ENCODE measurements around the gene RNF223. TPM values are rescaled to one million over a fixed set of nuclear protein-coding genes. Genes with fewer than 3 reads are reported as not detected.

RNF223 gene
- total and polyA plus RNA-seq, 2 of the 13 experiments (the other 11 are each of a cell fraction or from before 2014, with no cell fraction given), result 0.03 TPM; not detected in 1

DNA sequence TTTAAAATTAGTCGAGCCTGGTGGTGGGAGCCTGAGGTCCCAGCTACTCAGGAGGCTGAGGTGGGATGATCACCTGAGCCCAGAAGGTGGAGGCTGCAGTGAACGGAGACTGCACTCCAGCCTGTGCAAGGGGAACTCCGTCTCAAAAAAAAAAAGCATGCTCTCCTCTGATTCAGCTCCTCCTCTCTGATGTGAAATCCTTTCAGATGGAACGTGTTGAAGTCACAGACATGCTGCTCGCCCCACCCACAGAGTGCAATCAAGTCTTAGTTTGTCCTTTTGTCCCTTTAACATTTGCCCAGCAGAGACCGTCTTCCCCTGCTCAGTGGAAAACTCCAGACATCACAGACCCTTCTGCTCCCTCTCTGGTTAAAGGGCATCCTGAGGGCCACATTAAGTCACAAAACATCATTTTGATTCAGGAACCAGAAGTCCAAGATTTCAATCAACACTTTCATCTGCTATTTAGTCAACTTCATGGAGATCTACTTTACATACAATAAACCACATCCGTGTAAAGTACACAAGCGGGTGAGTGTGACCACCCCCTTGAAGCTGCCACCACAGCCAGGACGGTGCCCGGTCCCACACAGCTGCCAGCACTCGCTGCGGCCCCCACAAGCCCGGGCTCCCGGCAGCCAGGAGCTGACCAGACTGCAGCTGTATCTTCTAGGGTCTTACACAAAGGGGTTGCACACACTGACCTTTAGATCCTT is 18.9 kb upstream of the RNF223 start:
- ATAC-seq (no peak), FAIRE-seq (no peak), DNase-seq (ENCODE audit: low spot score) (no peak)
- in situ Hi-C loops (cut with HindIII; ENCODE audit: extremely low pct_ligation_motif_present, low pct_unique_long_range_greater_than_20kb), result no loop called here
- peaks cover 10% of the 10 kb centered on the region for H3K4me1 ChIP-seq (ENCODE audit: insufficient read depth, low read length)
- WGBS (ENCODE audit: low lambda C conversion rate), result 91% methylated on average over 14 of the region's 14 CpGs
- no peaks in the 10 kb centered on the region for H3K36me3 ChIP-seq (replicated peaks in 1 of 2; ENCODE audit: control insufficient read depth in 1 of 2, insufficient read depth in 2 of 2, low read length in 2 of 2)
- no peak overlapping the region for H3K27ac ChIP-seq (ENCODE audit: extremely low read length, insufficient read depth, low read length)
- intact Hi-C loops (cut with micrococcal nuclease; ENCODE audit: unreplicated experiment), result no loop called here
- H3K9ac ChIP-seq (ENCODE audit: insufficient read depth, low read depth, low read length), result no peak overlapping the region
- ChIA-PET POLR2A (no interaction called here), CTCF (ENCODE audit: low intra/inter-chr PET ratio, low total read pairs) (no interaction called here)
- H3K27me3 ChIP-seq (ENCODE audit: control insufficient read depth in 1 of 2, insufficient read depth in 2 of 2, low read length in 2 of 2), result no peaks in the 10 kb centered on the region; a peak in 1 of 5 replicates
- H3K79me2 ChIP-seq (ENCODE audit: insufficient read depth, low read length), result no peaks in the 10 kb centered on the region
- H4K20me1 ChIP-seq (ENCODE audit: insufficient read depth, low read length), result no peaks in the 10 kb centered on the region
- no peak overlapping the region for H3K4me2 ChIP-seq (ENCODE audit: low read depth, low read length)
- H3K9me3 ChIP-seq (ENCODE audit: low read length), result no peaks in the 10 kb centered on the region
- TF ChIP-seq SKI (IDR thresholded peaks at IDR 0.05; ENCODE audit: partially characterized antibody), result no peak
- TF ChIP-seq ZNF570 (CRISPR knock-in tag; IDR thresholded peaks at IDR 0.05; ENCODE audit: borderline replicate concordance), result no peak
- TF ChIP-seq ZNF414 (CRISPR knock-in tag; IDR thresholded peaks at IDR 0.05), result no peak
- no peak for TF ChIP-seq ZNF253 (CRISPR knock-in tag; IDR thresholded peaks at IDR 0.05; ENCODE audit: borderline replicate concordance)
- TF ChIP-seq NAIF1 (CRISPR knock-in tag; IDR thresholded peaks at IDR 0.05; ENCODE audit: borderline replicate concordance), result no peak
- no peak for TF ChIP-seq HMG20A (CRISPR knock-in tag; IDR thresholded peaks at IDR 0.05; ENCODE audit: borderline replicate concordance)
- TF ChIP-seq ZNF101 (CRISPR knock-in tag; IDR thresholded peaks at IDR 0.05; ENCODE audit: borderline replicate concordance, low read depth), result no peak
- no peak for TF ChIP-seq SRSF9 (IDR thresholded peaks at IDR 0.05; ENCODE audit: borderline replicate concordance, insufficient read depth, low read depth, low read length, poor library complexity, severe bottlenecking)
- no peak for TF ChIP-seq ZNF136 (CRISPR knock-in tag; IDR thresholded peaks at IDR 0.05; ENCODE audit: low read depth)
- TF ChIP-seq RCOR2 (CRISPR knock-in tag; IDR thresholded peaks at IDR 0.05), result no peak
- no peak for TF ChIP-seq ZNF549 (CRISPR knock-in tag; IDR thresholded peaks at IDR 0.05)
- TF ChIP-seq AGO2 (optimal IDR thresholded peaks at IDR 0.05; ENCODE audit: low read depth, low read length), result no peak
- TF ChIP-seq ZNF552 (CRISPR knock-in tag; IDR thresholded peaks at IDR 0.05; ENCODE audit: borderline replicate concordance), result no peak
- TF ChIP-seq, protein P1, sequence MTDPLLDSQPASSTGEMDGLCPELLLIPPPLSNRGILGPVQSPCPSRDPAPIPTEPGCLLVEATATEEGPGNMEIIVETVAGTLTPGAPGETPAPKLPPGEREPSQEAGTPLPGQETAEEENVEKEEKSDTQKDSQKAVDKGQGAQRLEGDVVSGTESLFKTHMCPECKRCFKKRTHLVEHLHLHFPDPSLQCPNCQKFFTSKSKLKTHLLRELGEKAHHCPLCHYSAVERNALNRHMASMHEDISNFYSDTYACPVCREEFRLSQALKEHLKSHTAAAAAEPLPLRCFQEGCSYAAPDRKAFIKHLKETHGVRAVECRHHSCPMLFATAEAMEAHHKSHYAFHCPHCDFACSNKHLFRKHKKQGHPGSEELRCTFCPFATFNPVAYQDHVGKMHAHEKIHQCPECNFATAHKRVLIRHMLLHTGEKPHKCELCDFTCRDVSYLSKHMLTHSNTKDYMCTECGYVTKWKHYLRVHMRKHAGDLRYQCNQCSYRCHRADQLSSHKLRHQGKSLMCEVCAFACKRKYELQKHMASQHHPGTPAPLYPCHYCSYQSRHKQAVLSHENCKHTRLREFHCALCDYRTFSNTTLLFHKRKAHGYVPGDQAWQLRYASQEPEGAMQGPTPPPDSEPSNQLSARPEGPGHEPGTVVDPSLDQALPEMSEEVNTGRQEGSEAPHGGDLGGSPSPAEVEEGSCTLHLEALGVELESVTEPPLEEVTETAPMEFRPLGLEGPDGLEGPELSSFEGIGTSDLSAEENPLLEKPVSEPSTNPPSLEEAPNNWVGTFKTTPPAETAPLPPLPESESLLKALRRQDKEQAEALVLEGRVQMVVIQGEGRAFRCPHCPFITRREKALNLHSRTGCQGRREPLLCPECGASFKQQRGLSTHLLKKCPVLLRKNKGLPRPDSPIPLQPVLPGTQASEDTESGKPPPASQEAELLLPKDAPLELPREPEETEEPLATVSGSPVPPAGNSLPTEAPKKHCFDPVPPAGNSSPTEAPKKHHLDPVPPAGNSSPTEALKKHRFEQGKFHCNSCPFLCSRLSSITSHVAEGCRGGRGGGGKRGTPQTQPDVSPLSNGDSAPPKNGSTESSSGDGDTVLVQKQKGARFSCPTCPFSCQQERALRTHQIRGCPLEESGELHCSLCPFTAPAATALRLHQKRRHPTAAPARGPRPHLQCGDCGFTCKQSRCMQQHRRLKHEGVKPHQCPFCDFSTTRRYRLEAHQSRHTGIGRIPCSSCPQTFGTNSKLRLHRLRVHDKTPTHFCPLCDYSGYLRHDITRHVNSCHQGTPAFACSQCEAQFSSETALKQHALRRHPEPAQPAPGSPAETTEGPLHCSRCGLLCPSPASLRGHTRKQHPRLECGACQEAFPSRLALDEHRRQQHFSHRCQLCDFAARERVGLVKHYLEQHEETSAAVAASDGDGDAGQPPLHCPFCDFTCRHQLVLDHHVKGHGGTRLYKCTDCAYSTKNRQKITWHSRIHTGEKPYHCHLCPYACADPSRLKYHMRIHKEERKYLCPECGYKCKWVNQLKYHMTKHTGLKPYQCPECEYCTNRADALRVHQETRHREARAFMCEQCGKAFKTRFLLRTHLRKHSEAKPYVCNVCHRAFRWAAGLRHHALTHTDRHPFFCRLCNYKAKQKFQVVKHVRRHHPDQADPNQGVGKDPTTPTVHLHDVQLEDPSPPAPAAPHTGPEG (CRISPR knock-in tag; IDR thresholded peaks at IDR 0.05), result no peak
- no peak overlapping the region for H3K4me3 ChIP-seq (replicated peaks in 1 of 3; ENCODE audit: insufficient read depth in 1 of 3, low read depth in 2 of 3, low read length in 3 of 3)
- no peak overlapping the region for H2AFZ ChIP-seq (ENCODE audit: low read length)
- no TSS peak for BruUV-seq (replicated peaks)

Data from HepG2 (cell line).